Peyer's patch (tissue), 4 donors: ENCODE data around the gene ARPC1A. TPM values are rescaled to one million over a fixed set of nuclear protein-coding genes. Genes with fewer than 3 reads are reported as not detected.

Source experiments
- DNase-seq, 3 donors: peaks; one replicate each; pipeline ENCODE4 v3.0.0-alpha.2; 2017 to 2019
- H3K27ac ChIP-seq, 4 donors: fragments of 200-600 bp; sonication (generic); one replicate each; pipeline ENCODE4 v1.5.1; 2016 to 2019
- H3K27me3 ChIP-seq, 2 donors: fragments of 200-600 bp; sonication (generic); one replicate each; pipeline ENCODE4 v1.5.1; 2019
- H3K36me3 ChIP-seq, 3 donors: fragments of 200-600 bp; sonication (generic); one replicate each; pipeline ENCODE4 v1.5.1; 2016 to 2019
- H3K4me1 ChIP-seq, 4 donors: fragments of 200-600 bp; sonication (generic); one replicate each; pipeline ENCODE4 v1.5.1; 2016 to 2019
- H3K4me3 ChIP-seq, 4 donors: fragments of 200-600 bp; sonication (generic); 1 replicate in 3 of 4; 2 replicates in 1 of 4; pipeline ENCODE4 v1.5.1; 2016 to 2019; ENCODE audit warnings: mild to moderate bottlenecking in 1 of 4
- H3K9me3 ChIP-seq, 4 donors: fragments of 200-600 bp; sonication (generic); one replicate each; pipeline ENCODE4 v1.5.1; 2016 to 2019; ENCODE audit warnings: mild to moderate bottlenecking in 1 of 4
- CTCF ChIP-seq, 6 experiments: fragments of 450-650 bp in 4 of 6; fragments of 200-600 bp in 2 of 6; sonication (generic) in 1 of 6; IDR thresholded peaks; one replicate each; pipeline ENCODE4 v1.5.1; 2017 to 2019; ENCODE audit warnings: antibody characterized with exemption in 6 of 6, mild to moderate bottlenecking in 3 of 6, moderate library complexity in 1 of 6
- POLR2A ChIP-seq, 2 donors: fragments of 450-650 bp; IDR thresholded peaks; one replicate each; pipeline ENCODE4 v1.5.1; 2017; ENCODE audit warnings: antibody characterized with exemption in 2 of 2, mild to moderate bottlenecking in 2 of 2, moderate library complexity in 2 of 2
- total RNA-seq, 4 donors: library from RNA; depleted of rRNA; stranded (reverse); fragments of >200 nt; gene quantifications; one replicate each; pipeline ENCODE4 v1.1.0, GENCODE V29; 2016

The ARPC1A gene
- total RNA-seq, 4 donors from 2014 or later: 195 to 278 (median 225) TPM

- Histone ChIP-seq H3K27me3 (no peaks in the 10 kb centered on the region), H3K36me3 (peaks cover 0 to 81% (median 0%) of the 10 kb centered on the region in 3 donors), H3K4me3 (no peak overlapping the region), H3K4me1 (peaks cover 0 to 27% (median 15%) of the 10 kb centered on the region in 4 donors), H3K27ac (no peak overlapping the region), H3K9me3 (no peaks in the 10 kb centered on the region)
- TF ChIP-seq POLR2A (IDR thresholded peaks at IDR 0.05) (no peak), CTCF (IDR thresholded peaks at IDR 0.05) (no peak)
- DNase-seq: no peak
Measured at GRCh38 chr7:99395616-99396327, 70.1 kb downstream of the ARPC1A start.

GRCh38 chr7:99396418-99397296 is 71.0 kb downstream of the ARPC1A start:
- DNase-seq: no peak
- Histone ChIP-seq H3K36me3 (peaks cover 0 to 81% (median 0%) of the 10 kb centered on the region in 3 donors), H3K27me3 (no peaks in the 10 kb centered on the region), H3K4me1 (peaks cover 0 to 22% (median 15%) of the 10 kb centered on the region in 4 donors), H3K9me3 (no peaks in the 10 kb centered on the region), H3K27ac (no peak overlapping the region), H3K4me3 (no peak overlapping the region)
- TF ChIP-seq CTCF (IDR thresholded peaks at IDR 0.05) (no peak), POLR2A (IDR thresholded peaks at IDR 0.05) (no peak)

DNA sequence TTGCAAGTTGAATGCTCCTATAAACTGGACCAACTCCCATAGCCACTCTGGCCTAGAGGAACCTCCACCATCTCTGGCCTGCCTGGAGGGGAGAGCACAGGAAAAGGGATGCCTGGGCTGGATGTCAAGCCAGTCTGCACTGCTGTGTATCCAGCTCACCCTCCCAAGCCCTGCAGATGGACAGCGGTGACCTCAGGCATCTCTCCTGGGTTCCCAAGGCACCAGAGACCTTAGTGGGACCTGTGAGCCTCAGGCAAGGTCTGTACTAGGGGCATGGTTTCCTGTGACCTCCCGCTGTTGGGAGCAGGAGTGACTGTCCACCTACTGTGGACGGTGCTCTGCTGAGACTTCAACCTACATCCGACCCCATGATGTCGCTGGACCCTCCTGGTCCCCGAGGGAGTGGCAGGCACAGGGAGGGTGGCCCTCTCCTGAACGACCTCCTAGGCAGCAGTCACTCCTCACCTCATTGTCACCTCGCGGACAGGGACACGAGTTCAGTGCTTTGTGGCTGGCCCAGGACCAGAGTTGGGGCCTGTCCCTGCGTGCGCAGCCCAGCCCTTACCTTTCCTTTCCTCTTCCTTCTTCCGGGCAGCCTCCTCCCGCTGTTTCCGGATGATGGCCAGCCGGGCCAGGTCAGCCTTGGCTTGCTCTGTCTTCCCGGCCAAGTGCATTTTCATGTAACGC is 71.7 kb downstream of the ARPC1A start:
- Histone ChIP-seq H3K4me1 (peaks cover 0 to 14% (median 8%) of the 10 kb centered on the region in 4 donors), H3K27ac (no peak overlapping the region), H3K9me3 (no peaks in the 10 kb centered on the region), H3K4me3 (no peak overlapping the region), H3K36me3 (peaks cover 0 to 88% (median 0%) of the 10 kb centered on the region in 3 donors), H3K27me3 (no peaks in the 10 kb centered on the region)
- TF ChIP-seq POLR2A (IDR thresholded peaks at IDR 0.05) (no peak), CTCF (IDR thresholded peaks at IDR 0.05) (no peak)
- DNase-seq: no peak

DNA sequence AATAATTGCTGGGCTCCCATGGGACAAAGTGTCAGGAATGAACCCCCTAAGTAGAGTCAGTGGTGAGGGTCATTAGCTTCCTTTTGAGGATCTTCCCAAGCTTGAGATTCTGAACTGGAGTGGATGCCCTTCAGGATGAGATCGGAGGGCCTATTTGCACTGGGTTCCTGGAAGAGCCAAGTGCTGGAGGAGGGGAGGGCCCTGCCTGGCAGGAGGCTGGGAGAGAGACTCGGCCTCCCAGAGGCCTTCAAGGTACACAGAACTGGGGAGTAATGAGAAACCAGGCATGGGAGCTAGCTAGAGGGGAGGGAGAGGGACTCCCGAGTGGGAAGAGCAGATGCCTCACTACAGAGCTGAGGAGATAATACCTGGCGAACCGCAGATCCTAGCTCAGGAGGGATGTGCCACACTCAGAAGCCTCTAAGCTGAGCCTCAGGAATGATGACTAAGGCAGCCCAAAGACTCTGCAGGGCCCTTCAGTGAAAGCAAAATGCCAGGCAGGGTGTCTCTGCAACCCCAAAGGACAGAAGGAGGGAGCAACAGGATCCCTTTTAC is 73.3 kb downstream of the ARPC1A start:
- H3K4me1 ChIP-seq: peaks cover 0 to under 1% (median 0%) of the 10 kb centered on the region in 4 donors
- H3K27ac ChIP-seq: no peak overlapping the region
- DNase-seq: no peak
- H3K9me3 ChIP-seq: no peaks in the 10 kb centered on the region
- TF ChIP-seq CTCF (IDR thresholded peaks at IDR 0.05) (no peak), POLR2A (IDR thresholded peaks at IDR 0.05) (no peak)
- H3K36me3 ChIP-seq: peaks cover 0 to 95% (median 0%) of the 10 kb centered on the region in 3 donors
- no peak overlapping the region for H3K4me3 ChIP-seq
- no peaks in the 10 kb centered on the region for H3K27me3 ChIP-seq

DNA sequence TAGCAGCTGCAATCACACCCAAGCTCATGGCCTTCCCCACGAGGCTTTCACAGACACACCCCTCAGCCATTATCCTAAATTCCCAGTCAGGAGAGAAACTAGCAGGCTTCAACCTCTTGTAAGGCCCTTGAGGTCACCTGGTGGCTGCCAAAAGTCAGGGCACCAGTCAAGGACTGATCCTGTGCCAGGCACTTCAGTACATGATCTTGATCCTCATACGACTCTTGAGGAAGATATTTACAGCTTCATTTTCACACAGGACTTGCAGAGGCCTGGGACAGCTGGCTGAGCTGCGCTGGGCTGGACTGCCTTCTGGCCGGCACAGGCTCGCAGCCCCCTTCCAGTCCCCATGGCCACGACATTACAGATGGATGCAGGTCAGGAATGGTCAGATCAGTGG is 73.9 kb downstream of the ARPC1A start:
- no peak for DNase-seq
- Histone ChIP-seq H3K27me3 (no peaks in the 10 kb centered on the region), H3K4me3 (no peak overlapping the region), H3K36me3 (peaks cover 0 to 94% (median 0%) of the 10 kb centered on the region in 3 donors), H3K27ac (no peak overlapping the region), H3K9me3 (no peaks in the 10 kb centered on the region), H3K4me1 (peaks cover 0 to 4% (median 0%) of the 10 kb centered on the region in 4 donors)
- TF ChIP-seq CTCF (IDR thresholded peaks at IDR 0.05) (no peak), POLR2A (IDR thresholded peaks at IDR 0.05) (no peak)
